ENCODE measurements around the gene MRPL20. TPM values are rescaled to one million over a fixed set of nuclear protein-coding genes. Genes with fewer than 3 reads are reported as not detected.
A peak's percentile ranks its signal among the peaks of the same experiment; 100 is the strongest.
"Not testable (repeated sequence)": the region's sequence is repeated elsewhere in the genome, so short reads cannot be mapped to it uniquely, and the experiment has no call there.

Gene MRPL20
- total RNA-seq, 1 donor from 2014 or later = 86.9 TPM

GRCh38 chr1:1430114-1430982 is 23.3 kb upstream of the MRPL20 start:
- peak; percentile 22 for TF ChIP-seq CTCF (IDR thresholded peaks at IDR 0.05)
- no peaks in the 10 kb centered on the region for H3K27me3 Mint-ChIP-seq (ENCODE audit: unreplicated experiment)
- peak overlapping the region; percentile 82 for H3K27ac Mint-ChIP-seq (ENCODE audit: unreplicated experiment)
- H3K36me3 Mint-ChIP-seq (ENCODE audit: unreplicated experiment) = no peaks in the 10 kb centered on the region
- H3K9me3 Mint-ChIP-seq (ENCODE audit: unreplicated experiment) = no peaks in the 10 kb centered on the region
- peaks cover 46% of the 10 kb centered on the region for H3K4me1 Mint-ChIP-seq (ENCODE audit: unreplicated experiment)
- H3K4me3 Mint-ChIP-seq (ENCODE audit: unreplicated experiment) = no peak overlapping the region
- peak; percentile 87 for DNase-seq (ENCODE audit: extremely low spot score, unreplicated experiment)

GRCh38 chr1:1429671-1430073 is 22.6 kb upstream of the MRPL20 start:
- Mint-ChIP-seq H3K4me1 (ENCODE audit: unreplicated experiment) (peaks cover 41% of the 10 kb centered on the region), H3K9me3 (ENCODE audit: unreplicated experiment) (no peaks in the 10 kb centered on the region), H3K27ac (ENCODE audit: unreplicated experiment) (peak overlapping the region; percentile 82), H3K27me3 (ENCODE audit: unreplicated experiment) (no peaks in the 10 kb centered on the region), H3K36me3 (ENCODE audit: unreplicated experiment) (no peaks in the 10 kb centered on the region), H3K4me3 (ENCODE audit: unreplicated experiment) (peak overlapping the region; percentile 14)
- TF ChIP-seq CTCF (IDR thresholded peaks at IDR 0.05) = no peak
- DNase-seq (ENCODE audit: extremely low spot score, unreplicated experiment) = no peak

- H3K4me3 Mint-ChIP-seq (ENCODE audit: unreplicated experiment); H3K36me3 Mint-ChIP-seq (ENCODE audit: unreplicated experiment); H3K27me3 Mint-ChIP-seq (ENCODE audit: unreplicated experiment); H3K9me3 Mint-ChIP-seq (ENCODE audit: unreplicated experiment); DNase-seq (ENCODE audit: extremely low spot score, unreplicated experiment); H3K27ac Mint-ChIP-seq (ENCODE audit: unreplicated experiment): not testable (repeated sequence)
- peaks cover 39% of the 10 kb centered on the region for H3K4me1 Mint-ChIP-seq (ENCODE audit: unreplicated experiment)
These were observed 21.9 kb upstream of the MRPL20 start for GRCh38 chr1:1428967-1429366.

GRCh38 chr1:1428174-1428573 is 21.1 kb upstream of the MRPL20 start:
- no peak for TF ChIP-seq CTCF (IDR thresholded peaks at IDR 0.05)
- Mint-ChIP-seq H3K4me1 (ENCODE audit: unreplicated experiment) (peaks cover 35% of the 10 kb centered on the region), H3K27me3 (ENCODE audit: unreplicated experiment) (no peaks in the 10 kb centered on the region), H3K27ac (ENCODE audit: unreplicated experiment) (no peak overlapping the region), H3K9me3 (ENCODE audit: unreplicated experiment) (no peaks in the 10 kb centered on the region), H3K36me3 (ENCODE audit: unreplicated experiment) (no peaks in the 10 kb centered on the region), H3K4me3 (ENCODE audit: unreplicated experiment) (peak overlapping the region; percentile 56)
- DNase-seq (ENCODE audit: extremely low spot score, unreplicated experiment) = no peak

- H3K27me3 Mint-ChIP-seq (ENCODE audit: unreplicated experiment) = no peaks in the 10 kb centered on the region
- no peak overlapping the region for H3K27ac Mint-ChIP-seq (ENCODE audit: unreplicated experiment)
- peaks cover 31% of the 10 kb centered on the region for H3K4me1 Mint-ChIP-seq (ENCODE audit: unreplicated experiment)
- TF ChIP-seq CTCF (IDR thresholded peaks at IDR 0.05) = no peak
- no peak overlapping the region for H3K4me3 Mint-ChIP-seq (ENCODE audit: unreplicated experiment)
- no peaks in the 10 kb centered on the region for H3K36me3 Mint-ChIP-seq (ENCODE audit: unreplicated experiment)
- no peaks in the 10 kb centered on the region for H3K9me3 Mint-ChIP-seq (ENCODE audit: unreplicated experiment)
- DNase-seq (ENCODE audit: extremely low spot score, unreplicated experiment) = no peak
These were observed 20.7 kb upstream of the MRPL20 start for GRCh38 chr1:1427820-1428148.
